Heart left ventricle (tissue), 16 donors: ENCODE measurements around the gene THBS4. TPM values are rescaled to one million over a fixed set of nuclear protein-coding genes. Genes with fewer than 3 reads are reported as not detected.
"Not testable (repeated sequence)": the region's sequence is repeated elsewhere in the genome, so short reads cannot be mapped to it uniquely, and the experiment has no call there.

Experiments used
- ATAC-seq, 4 donors: fragments of 200-7000 bp; cut with Tn5 transposase; one replicate each; pipeline ENCODE4 v1.9.1; 2020 to 2022; ENCODE audit warnings: moderate library complexity in 4 of 4, mild to moderate bottlenecking in 3 of 4, moderate number of reproducible peaks in 1 of 4
- DNase-seq, 5 donors: peaks; one replicate each; pipeline ENCODE4 v3.0.0-alpha.2; 2020
- H3K27ac ChIP-seq, 12 donors: fragments of 200-600 bp; sonication (generic) in 4 of 12; one replicate each; pipeline versions ENCODE4 v1.5.0 to v1.8.0; 2016 to 2022; ENCODE audit warnings: mild to moderate bottlenecking in 2 of 12
- H3K27me3 ChIP-seq, 9 donors: fragments of 200-600 bp; sonication (generic) in 2 of 9; one replicate each; pipeline versions ENCODE4 v1.5.1 to v1.8.0; 2016 to 2022; ENCODE audit warnings: mild to moderate bottlenecking in 3 of 9
- H3K36me3 ChIP-seq, 9 donors: fragments of 200-600 bp; sonication (generic) in 2 of 9; one replicate each; pipeline versions ENCODE4 v1.5.0 to v1.8.0; 2018 to 2022; ENCODE audit warnings: mild to moderate bottlenecking in 2 of 9
- H3K4me1 ChIP-seq, 12 donors: fragments of 200-600 bp; sonication (generic) in 4 of 12; one replicate each; pipeline versions ENCODE4 v1.5.0 to v1.8.0; 2016 to 2022; ENCODE audit warnings: mild to moderate bottlenecking in 3 of 12
- H3K4me3 ChIP-seq, 12 donors: fragments of 200-600 bp; sonication (generic) in 4 of 12; one replicate each; pipeline versions ENCODE4 v1.5.0 to v1.8.0; 2017 to 2022; ENCODE audit warnings: mild to moderate bottlenecking in 9 of 12, moderate library complexity in 4 of 12
- H3K9me3 ChIP-seq, 12 donors: fragments of 200-600 bp; sonication (generic) in 4 of 12; one replicate each; pipeline versions ENCODE4 v1.5.0 to v1.8.0; 2016 to 2022; ENCODE audit warnings: mild to moderate bottlenecking in 1 of 12
- CTCF ChIP-seq, 12 donors: fragments of 200-600 bp; sonication (generic) in 4 of 12; IDR thresholded peaks; one replicate each; pipeline versions ENCODE4 v1.5.0 to v1.8.0; 2018 to 2022; ENCODE audit warnings: antibody characterized with exemption in 12 of 12, mild to moderate bottlenecking in 5 of 12
- POLR2A ChIP-seq, 2 donors: fragments of 450-650 bp; IDR thresholded peaks; one replicate each; pipeline ENCODE4 v1.6.1; 2017; ENCODE audit warnings: antibody characterized with exemption in 2 of 2, mild to moderate bottlenecking in 2 of 2, moderate library complexity in 2 of 2
- WGBS, 4 donors: extraction: QIAGEN DNeasy Blood & Tissue Kit in 2 of 4; methylation state at CpG; one replicate each; pipeline versions ENCODE4 v1.1.5 to v1.1.7; 2013 to 2018; 5-methylcytosine and 5-hydroxymethylcytosine counted together
- intact Hi-C, 10 donors: fragments of 100-400 bp; cut with DNase I; formaldehyde crosslinking; loops; one replicate each; pipeline versions ENCODE4 v1.11.1 to v1.14.2; 2022
- polyA plus RNA-seq, 2 donors: library from polyadenylated mRNA; stranded (reverse); fragments of 200-250 nt; gene quantifications; one replicate each; pipeline ENCODE4 v1.2.3, GENCODE V29; 2013
- total RNA-seq, 9 donors: library from RNA; depleted of rRNA in 2 of 9; stranded (reverse); fragments of >200 nt in 2 of 9; fragmentation: NEBNext Ultra II Directional in 3 of 9; extraction: Animal tissue kit (Norgen Biotek cat#: 25700) in 3 of 9; gene quantifications; one replicate each; pipeline versions ENCODE4 v1.1.0 to v1.2.4, GENCODE V29; 2016 to 2023
- donor health status: ischemic (EF 13 %, LVEDD 7.1; RV severe dilation, severe dysfunction).
- donor health status: healthy with polysubstance abuse.
- donor health status: DM: no; HTN: yes; CAD: no.
- donor health status: DM: no; HTN: no; CAD: no.
- donor health status: ischemic (EF 25% LVEDD 6.9; RV normal size, moderate dysfunction).
- donor health status: ischemic (EF 25% LVEDD 5.7; RV mildly dilated, moderate dysfunction).
- donor health status: healthy.
- donor health status: DM: yes; HTN: yes; CAD: no.
- donor health status: ischemic (EF 35%, LVEDD 5.7; RV mildly dilated, moderate dysfunction).
- donor health status: nonischemic (EF 11% LVEDD 7.7; RV severe dilation, severe dysfunction).
- donor health status: DM: yes; HTN: yes; CAD: no.
- donor health status: PGD.
- donor health status: ischemic (EF 29% LVEDD 5.4; RV normal size, mild dysfunction).
- donor health status: nonischemic (EF 23%, LVEDD 6.1; RV moderate dilation, normal function).

Gene THBS4
- total and polyA plus RNA-seq, 11 donors: 38.6 to 266 (median 73.9) TPM

- TF ChIP-seq CTCF (IDR thresholded peaks at IDR 0.05): no peak
- TF ChIP-seq POLR2A (IDR thresholded peaks at IDR 0.05): no peak
Measured at GRCh38 chr5:80105698-80106439, 70.7 kb downstream of the THBS4 start.

GRCh38 chr5:80106916-80107315 lies 71.8 kb downstream of the THBS4 start:
- TF ChIP-seq CTCF (IDR thresholded peaks at IDR 0.05): no peak
- no peak for TF ChIP-seq POLR2A (IDR thresholded peaks at IDR 0.05)
- no peak for ATAC-seq
- intact Hi-C loops: loop anchor here in 2 of 10 donors (5.0 kb wide), 2 partner anchors 35 to 150 kb away; partner anchors contain the start of gene SERINC5 (in 1 of the 2)

More at GRCh38 chr5:80105698-80106439, 70.7 kb downstream of the THBS4 start:
- ATAC-seq: peak in 2 of 4 donors; percentile 56 to 57
- H3K27me3 ChIP-seq: no peaks in the 10 kb centered on the region
- H3K9me3 ChIP-seq: no peaks in the 10 kb centered on the region
- intact Hi-C loops: loop anchor here in 2 of 10 donors (5.0 kb wide), 2 partner anchors 36 to 151 kb away; partner anchors contain the start of gene SERINC5 (in 1 of the 2)
- no peak overlapping the region for H3K27ac ChIP-seq
- H3K36me3 ChIP-seq: no peaks in the 10 kb centered on the region
- no peak overlapping the region for H3K4me3 ChIP-seq
- WGBS, 4 donors: 70 to 89% (median 74%) methylated on average over 5 to 7 of the region's 7 CpGs
- no peak for DNase-seq
- H3K4me1 ChIP-seq: peaks cover 0 to 37% (median 8%) of the 10 kb centered on the region in 12 donors

GRCh38 chr5:80109646-80110478 lies 74.7 kb downstream of the THBS4 start:
- 23 to 45% (median 31%) methylated on average over 8 to 9 of the region's 9 CpGs for WGBS, 4 donors
- no peaks in the 10 kb centered on the region for H3K27me3 ChIP-seq
- no peak for TF ChIP-seq POLR2A (IDR thresholded peaks at IDR 0.05)
- no peak for TF ChIP-seq CTCF (IDR thresholded peaks at IDR 0.05)
- no peaks in the 10 kb centered on the region for H3K36me3 ChIP-seq
- peak overlapping the region in 9 of 12 donors; percentile 26 to 79 (median 59) for H3K27ac ChIP-seq
- ATAC-seq: peak; percentile 91 to 97 (median 94)
- intact Hi-C loops: loop anchor here in 3 of 10 donors (2.0 to 5.0 kb wide), 3 partner anchors 32 to 147 kb away; partner anchors contain the start of gene SERINC5 (in 2 of the 3)
- H3K9me3 ChIP-seq: no peaks in the 10 kb centered on the region
- peak in 4 of 5 donors; percentile 77 to 85 (median 80) for DNase-seq
- H3K4me3 ChIP-seq: peak overlapping the region in 2 of 12 donors; percentile 10 to 26
- peaks cover 0 to 33% (median 8%) of the 10 kb centered on the region in 12 donors for H3K4me1 ChIP-seq

More at GRCh38 chr5:80106916-80107315, 71.8 kb downstream of the THBS4 start:
- Histone ChIP-seq H3K4me3 (no peak overlapping the region), H3K9me3 (no peaks in the 10 kb centered on the region), H3K27me3 (no peaks in the 10 kb centered on the region), H3K36me3 (no peaks in the 10 kb centered on the region), H3K27ac (no peak overlapping the region), H3K4me1 (peaks cover 0 to 37% (median 8%) of the 10 kb centered on the region in 12 donors)
- 64 to 82% (median 69%) methylated on average over 5 of the region's 5 CpGs for WGBS, 4 donors
- DNase-seq: no peak

GRCh38 chr5:80111376-80111990 lies 76.3 kb downstream of the THBS4 start:
- DNase-seq, H3K9me3 ChIP-seq, H3K4me3 ChIP-seq, H3K27me3 ChIP-seq, H3K27ac ChIP-seq, intact Hi-C loops, ATAC-seq, H3K36me3 ChIP-seq: not testable (repeated sequence)
- peaks cover 0 to 19% (median 5%) of the 10 kb centered on the region in 12 donors for H3K4me1 ChIP-seq
- 74 to 84% (median 77%) methylated on average over 5 of the region's 5 CpGs for WGBS, 4 donors
